GM21825 (cell line): ENCODE results near the gene PRDM5.
"Not testable (repeated sequence)": the region's sequence is repeated elsewhere in the genome, so short reads cannot be mapped to it uniquely, and the experiment has no call there.

ENCODE experiments used
- ATAC-seq: cut with Tn5 transposase; IDR thresholded peaks from one replicate; pipeline ENCODE4 v1.9.1; 2021; ENCODE audit warnings: mild to moderate bottlenecking, moderate library complexity; ENCODE audit not compliant: unreplicated experiment

The PRDM5 gene

GRCh38 chr4:120664851-120665250, 257.7 kb downstream of the PRDM5 start:
- ATAC-seq = no peak

- no peak for ATAC-seq
These were observed 262.8 kb downstream of the PRDM5 start for GRCh38 chr4:120659616-120660170.

- no peak for ATAC-seq
These were observed 263.8 kb downstream of the PRDM5 start for GRCh38 chr4:120658772-120659171.

GRCh38 chr4:120653804-120654573, 268.5 kb downstream of the PRDM5 start:
- no peak for ATAC-seq

- not testable (repeated sequence) for ATAC-seq
These were observed 274.2 kb downstream of the PRDM5 start for GRCh38 chr4:120648336-120648735.
